ENCODE measurements around the gene VPS26C.
"Not testable (repeated sequence)": the region's sequence is repeated elsewhere in the genome, so short reads cannot be mapped to it uniquely, and the experiment has no call there.

- not testable (repeated sequence) for TF ChIP-seq ATF2 (CRISPR knock-in tag; IDR thresholded peaks at IDR 0.05; ENCODE audit: borderline replicate concordance, low read depth); CTCF (IDR thresholded peaks at IDR 0.05); ZNF416 (CRISPR knock-in tag; IDR thresholded peaks at IDR 0.05); AFF4 (CRISPR knock-in tag; IDR thresholded peaks at IDR 0.05; ENCODE audit: borderline replicate concordance); TEAD4 (CRISPR knock-in tag; IDR thresholded peaks at IDR 0.05); GTF2I (CRISPR knock-in tag; conservative IDR thresholded peaks at IDR 0.05); MYBL2 (CRISPR knock-in tag; IDR thresholded peaks at IDR 0.05); FOXP1 (CRISPR knock-in tag; IDR thresholded peaks at IDR 0.05; ENCODE audit: borderline replicate concordance); JUN (CRISPR knock-in tag; IDR thresholded peaks at IDR 0.05); CREB1 (CRISPR knock-in tag; IDR thresholded peaks at IDR 0.05); NR1H2 (CRISPR knock-in tag; IDR thresholded peaks at IDR 0.05); ETV6 (CRISPR knock-in tag; IDR thresholded peaks at IDR 0.05); ZNF317 (CRISPR knock-in tag; IDR thresholded peaks at IDR 0.05; ENCODE audit: borderline replicate concordance, low read depth); ZNF281 (CRISPR knock-in tag; IDR thresholded peaks at IDR 0.05)
Observed at GRCh38 chr21:37222248-37222647, 44.9 kb downstream of the VPS26C start.
